ENCODE results near the gene MAML2. TPM values are rescaled to one million over a fixed set of nuclear protein-coding genes. Genes with fewer than 3 reads are reported as not detected.

MAML2 gene
- total RNA-seq, 1 donor from 2014 or later = 1.3 TPM

DNA sequence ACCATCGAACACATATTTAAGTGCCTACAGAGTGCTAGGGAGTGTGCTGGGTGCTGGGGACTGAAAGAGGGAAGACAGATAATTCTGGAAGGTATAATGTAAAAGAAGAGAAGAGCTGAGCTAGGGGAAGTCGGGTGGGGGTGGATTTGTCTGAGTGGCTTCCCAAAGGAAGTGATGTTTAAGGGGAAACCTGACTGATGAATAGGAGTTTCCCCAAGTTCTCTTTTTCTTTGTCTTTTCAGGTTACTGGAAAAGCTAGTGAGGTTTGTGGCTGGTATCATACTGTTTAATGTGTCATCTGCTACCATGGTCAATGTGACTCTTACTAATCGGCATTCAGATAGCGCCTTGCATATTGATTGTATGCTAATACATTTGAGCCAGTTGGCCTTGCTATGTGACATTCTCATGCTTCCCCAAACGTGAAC is 267.4 kb downstream of the MAML2 start:
- H3K27me3 ChIP-seq (ENCODE audit: control insufficient read depth, insufficient read depth, low read length) = no peaks in the 10 kb centered on the region
- no peaks in the 10 kb centered on the region for H3K36me3 ChIP-seq (ENCODE audit: control insufficient read depth, insufficient read depth, low read length)
- DNase-seq (ENCODE audit: low read depth) (no peak), FAIRE-seq (no peak)
- TF ChIP-seq CTCF (IDR thresholded peaks at IDR 0.05; ENCODE audit: insufficient read depth, low read length, severe bottlenecking) = no peak
- H3K4me3 ChIP-seq (ENCODE audit: low read depth, low read length) = no peak overlapping the region

- TF ChIP-seq CTCF (IDR thresholded peaks at IDR 0.05; ENCODE audit: insufficient read depth, low read length, severe bottlenecking) = no peak
- Histone ChIP-seq H3K4me3 (ENCODE audit: low read depth, low read length) (no peak overlapping the region), H3K27me3 (ENCODE audit: control insufficient read depth, insufficient read depth, low read length) (no peaks in the 10 kb centered on the region), H3K36me3 (ENCODE audit: control insufficient read depth, insufficient read depth, low read length) (no peaks in the 10 kb centered on the region)
- no peak for FAIRE-seq
- DNase-seq (ENCODE audit: low read depth) = no peak
Measured at GRCh38 chr11:96074551-96075310, 268.3 kb downstream of the MAML2 start.

DNA sequence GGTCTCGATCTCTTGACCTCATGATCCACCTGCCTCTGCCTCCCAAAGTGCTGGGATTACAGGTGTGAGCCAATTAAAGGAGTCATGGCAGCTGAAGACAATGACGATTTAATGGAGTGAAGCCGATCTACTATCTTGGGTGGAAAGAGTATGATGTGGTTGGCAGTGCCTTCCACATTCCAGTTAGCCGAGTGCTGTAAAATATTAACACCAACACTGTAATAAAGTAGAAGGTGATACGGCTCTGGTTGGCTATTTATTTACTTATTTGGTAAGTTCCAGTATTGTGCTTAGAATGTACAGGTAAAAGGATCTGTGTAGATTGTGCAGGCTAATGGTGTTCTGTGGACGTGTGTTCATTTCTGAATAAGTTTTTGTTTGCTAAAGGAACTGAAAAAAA is 269.5 kb downstream of the MAML2 start:
- H3K27me3 ChIP-seq (ENCODE audit: control insufficient read depth, insufficient read depth, low read length) = no peaks in the 10 kb centered on the region

DNA sequence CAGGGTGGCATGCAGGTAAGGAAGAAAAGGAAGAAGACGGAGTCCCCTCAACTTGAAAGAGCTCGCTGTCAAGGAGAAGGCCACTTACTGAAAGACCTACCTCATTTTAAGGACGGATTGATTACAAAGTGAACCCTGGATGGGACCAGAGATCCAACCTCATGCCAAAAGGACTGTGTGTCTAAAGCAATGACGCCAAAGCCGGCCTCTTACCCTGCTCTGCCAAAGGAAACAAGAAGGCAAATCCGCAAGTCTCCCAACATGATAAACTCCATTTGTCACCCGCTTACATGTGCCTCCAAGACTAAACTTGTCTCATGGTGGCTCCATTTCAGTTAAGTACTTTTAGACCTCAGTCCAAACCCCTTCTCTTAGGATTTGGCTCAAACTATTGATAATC is 270.4 kb downstream of the MAML2 start:
- H3K4me3 ChIP-seq (ENCODE audit: low read depth, low read length) = no peak overlapping the region
- no peak for TF ChIP-seq CTCF (IDR thresholded peaks at IDR 0.05; ENCODE audit: insufficient read depth, low read length, severe bottlenecking)
- DNase-seq (ENCODE audit: low read depth) (no peak), FAIRE-seq (no peak)
- H3K27me3 ChIP-seq (ENCODE audit: control insufficient read depth, insufficient read depth, low read length) = no peaks in the 10 kb centered on the region
- H3K36me3 ChIP-seq (ENCODE audit: control insufficient read depth, insufficient read depth, low read length) = no peaks in the 10 kb centered on the region

More for the DNA sequence above, 269.5 kb downstream of the MAML2 start:
- H3K4me3 ChIP-seq (ENCODE audit: low read depth, low read length) = no peak overlapping the region
- DNase-seq (ENCODE audit: low read depth) = no peak
- no peak for FAIRE-seq
- H3K36me3 ChIP-seq (ENCODE audit: control insufficient read depth, insufficient read depth, low read length) = no peaks in the 10 kb centered on the region
- no peak for TF ChIP-seq CTCF (IDR thresholded peaks at IDR 0.05; ENCODE audit: insufficient read depth, low read length, severe bottlenecking)

DNA sequence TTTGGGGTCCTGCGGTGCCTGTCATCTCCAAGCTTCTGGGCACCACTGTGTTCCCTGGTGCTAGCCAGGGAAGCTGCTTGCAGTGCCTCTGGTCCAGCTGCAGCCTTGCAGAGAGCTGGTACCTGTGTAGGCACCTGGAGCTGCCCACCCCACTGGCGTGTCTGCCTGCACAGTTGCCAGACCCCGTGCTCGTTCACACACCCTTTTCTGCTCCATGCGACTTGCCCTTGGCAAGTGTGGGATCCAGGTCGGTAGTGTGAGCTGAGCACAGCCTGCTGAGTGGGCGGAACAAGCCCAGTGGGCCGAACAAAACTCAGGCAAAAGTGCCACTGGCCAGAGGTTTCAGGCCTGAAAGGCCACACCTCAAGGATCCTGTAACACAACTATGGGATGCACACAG is 272.5 kb downstream of the MAML2 start:
- no peak for TF ChIP-seq CTCF (IDR thresholded peaks at IDR 0.05; ENCODE audit: insufficient read depth, low read length, severe bottlenecking)
- no peaks in the 10 kb centered on the region for H3K36me3 ChIP-seq (ENCODE audit: control insufficient read depth, insufficient read depth, low read length)
- no peak for DNase-seq (ENCODE audit: low read depth)
- no peak overlapping the region for H3K4me3 ChIP-seq (ENCODE audit: low read depth, low read length)
- H3K27me3 ChIP-seq (ENCODE audit: control insufficient read depth, insufficient read depth, low read length) = no peaks in the 10 kb centered on the region
- no peak for FAIRE-seq

- no peaks in the 10 kb centered on the region for H3K27me3 ChIP-seq (ENCODE audit: control insufficient read depth, insufficient read depth, low read length)
- no peak for FAIRE-seq
- DNase-seq (ENCODE audit: low read depth) = no peak
- H3K4me3 ChIP-seq (ENCODE audit: low read depth, low read length) = no peak overlapping the region
- no peak for TF ChIP-seq CTCF (IDR thresholded peaks at IDR 0.05; ENCODE audit: insufficient read depth, low read length, severe bottlenecking)
- H3K36me3 ChIP-seq (ENCODE audit: control insufficient read depth, insufficient read depth, low read length) = no peaks in the 10 kb centered on the region
Measured at GRCh38 chr11:96067160-96067559, 275.8 kb downstream of the MAML2 start.
